ENCODE measurements around the gene LYSMD3. TPM values are rescaled to one million over a fixed set of nuclear protein-coding genes. Genes with fewer than 3 reads are reported as not detected.

Gene LYSMD3
- total RNA-seq, 1 experiment from 2014 or later = 10.8 TPM

GRCh38 chr5:90483206-90483605, 46.2 kb downstream of the LYSMD3 start:
- no peak for DNase-seq (ENCODE audit: low spot score)

GRCh38 chr5:90480699-90481098, 48.7 kb downstream of the LYSMD3 start:
- no peak for DNase-seq (ENCODE audit: low spot score)

GRCh38 chr5:90479611-90480385, 49.6 kb downstream of the LYSMD3 start:
- no peak for DNase-seq (ENCODE audit: low spot score)

- no peak for DNase-seq (ENCODE audit: low spot score)
These were observed 51.7 kb downstream of the LYSMD3 start for GRCh38 chr5:90477621-90478215.

GRCh38 chr5:90477073-90477472, 52.3 kb downstream of the LYSMD3 start:
- no peak for DNase-seq (ENCODE audit: low spot score)

- no peak for DNase-seq (ENCODE audit: low spot score)
These were observed 53.0 kb downstream of the LYSMD3 start for GRCh38 chr5:90476391-90476790.

- no peak for DNase-seq (ENCODE audit: low spot score)
These were observed 53.9 kb downstream of the LYSMD3 start for GRCh38 chr5:90475436-90475980.

GRCh38 chr5:90474235-90475107, 54.9 kb downstream of the LYSMD3 start, which contains the start of the genes MBLAC2 and POLR3G:
TSS of gene MBLAC2 (minus strand) at chr5:90474771. CDS start at chr5:90474292, 479 bp downstream.
TSS of gene POLR3G (plus strand) at chr5:90474864. CDS start at chr5:90485568, 10,704 bp downstream.
- DNase-seq (ENCODE audit: low spot score) = peak; percentile 89

- DNase-seq (ENCODE audit: low spot score) = no peak
These were observed 55.8 kb downstream of the LYSMD3 start for GRCh38 chr5:90473396-90474234.

- DNase-seq (ENCODE audit: low spot score) = no peak
These were observed 56.5 kb downstream of the LYSMD3 start for GRCh38 chr5:90472783-90473395.

Other genes with a start within 250 kb of the LYSMD3 start
- 25.8 and 26.0 TPM in 2 replicates for gene CETN3, start 119.8 kb downstream of the LYSMD3 start, total RNA-seq (2014; rRNA removed; shearing (Covaris generic))
- 4.3 and 4.8 TPM in 2 replicates for gene MBLAC2, start 54.8 kb downstream of the LYSMD3 start, total RNA-seq (2014; rRNA removed; shearing (Covaris generic))
- gene POLR3G, start 54.7 kb downstream of the LYSMD3 start, total RNA-seq (2014; rRNA removed; shearing (Covaris generic)) = 17.4 and 19.7 TPM in 2 replicates
- 13.0 and 14.2 TPM in 2 replicates for gene ADGRV1, start 29.2 kb upstream of the LYSMD3 start, total RNA-seq (2014; rRNA removed; shearing (Covaris generic))